GM11168 (cell line): ENCODE measurements around the gene SERPINI1.

Experiments
- in situ Hi-C: fragments of 300-500 bp; cut with MboI; formaldehyde crosslinking; loops from one replicate; pipeline ENCODE4 v1.12.0; 2022; ENCODE audit warnings: low sequenced_read_pairs; ENCODE audit not compliant: unreplicated experiment

Gene SERPINI1

GRCh38 chr3:167735233-167736138, at the start of gene SERPINI1:
TSS of gene SERPINI1 (plus strand) at chr3:167735721. CDS start at chr3:167789129, 53,408 bp downstream.
- in situ Hi-C loops: no loop called here

GRCh38 chr3:167691366-167691765, 44.2 kb upstream of the SERPINI1 start:
- in situ Hi-C loops: no loop called here

- in situ Hi-C loops: no loop called here
These were observed 41.4 kb upstream of the SERPINI1 start for GRCh38 chr3:167694121-167694520.

- in situ Hi-C loops: no loop called here
These were observed 35.5 kb upstream of the SERPINI1 start for GRCh38 chr3:167700046-167700445.

- in situ Hi-C loops: no loop called here
These were observed 34.6 kb upstream of the SERPINI1 start for GRCh38 chr3:167700926-167701325.

GRCh38 chr3:167705840-167706239, 29.7 kb upstream of the SERPINI1 start:
- in situ Hi-C loops: no loop called here

- in situ Hi-C loops: no loop called here
These were observed 25.8 kb upstream of the SERPINI1 start for GRCh38 chr3:167709690-167710089.

- in situ Hi-C loops: no loop called here
These were observed 25.0 kb upstream of the SERPINI1 start for GRCh38 chr3:167710552-167710951.

GRCh38 chr3:167711439-167711838, 24.1 kb upstream of the SERPINI1 start:
- in situ Hi-C loops: no loop called here

GRCh38 chr3:167712445-167712844, 23.1 kb upstream of the SERPINI1 start:
- in situ Hi-C loops: no loop called here

- in situ Hi-C loops: no loop called here
These were observed 20.6 kb upstream of the SERPINI1 start for GRCh38 chr3:167714871-167715270.

- in situ Hi-C loops: no loop called here
These were observed 18.6 kb upstream of the SERPINI1 start for GRCh38 chr3:167716920-167717319.

- in situ Hi-C loops: no loop called here
These were observed 16.9 kb upstream of the SERPINI1 start for GRCh38 chr3:167718582-167718981.

GRCh38 chr3:167723025-167723512, 12.5 kb upstream of the SERPINI1 start:
- in situ Hi-C loops: no loop called here

- in situ Hi-C loops: no loop called here
These were observed 11.6 kb upstream of the SERPINI1 start for GRCh38 chr3:167723872-167724271.

- in situ Hi-C loops: no loop called here
These were observed 7.3 kb upstream of the SERPINI1 start for GRCh38 chr3:167728176-167728575.

GRCh38 chr3:167728632-167729323, 6.7 kb upstream of the SERPINI1 start:
- in situ Hi-C loops: no loop called here

- in situ Hi-C loops: no loop called here
These were observed 5.9 kb upstream of the SERPINI1 start for GRCh38 chr3:167729591-167729990.

GRCh38 chr3:167731393-167731792, 4.1 kb upstream of the SERPINI1 start:
- in situ Hi-C loops: no loop called here

GRCh38 chr3:167732313-167733065, 3.0 kb upstream of the SERPINI1 start:
- in situ Hi-C loops: no loop called here
